Activated CD8-positive, alpha-beta memory T cell treated with anti-CD3 and anti-CD28 coated beads, Interleukin-2, amount 50 U/mL, for 4 hours (primary cell): ENCODE data around the gene S100A16.
"Not testable (repeated sequence)": the region's sequence is repeated elsewhere in the genome, so short reads cannot be mapped to it uniquely, and the experiment has no call there.

Source experiments
- DNase-seq: peaks from one replicate; pipeline ENCODE4 v3.0.0-alpha.2; 2020

Gene S100A16, protein sequence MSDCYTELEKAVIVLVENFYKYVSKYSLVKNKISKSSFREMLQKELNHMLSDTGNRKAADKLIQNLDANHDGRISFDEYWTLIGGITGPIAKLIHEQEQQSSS

DNA sequence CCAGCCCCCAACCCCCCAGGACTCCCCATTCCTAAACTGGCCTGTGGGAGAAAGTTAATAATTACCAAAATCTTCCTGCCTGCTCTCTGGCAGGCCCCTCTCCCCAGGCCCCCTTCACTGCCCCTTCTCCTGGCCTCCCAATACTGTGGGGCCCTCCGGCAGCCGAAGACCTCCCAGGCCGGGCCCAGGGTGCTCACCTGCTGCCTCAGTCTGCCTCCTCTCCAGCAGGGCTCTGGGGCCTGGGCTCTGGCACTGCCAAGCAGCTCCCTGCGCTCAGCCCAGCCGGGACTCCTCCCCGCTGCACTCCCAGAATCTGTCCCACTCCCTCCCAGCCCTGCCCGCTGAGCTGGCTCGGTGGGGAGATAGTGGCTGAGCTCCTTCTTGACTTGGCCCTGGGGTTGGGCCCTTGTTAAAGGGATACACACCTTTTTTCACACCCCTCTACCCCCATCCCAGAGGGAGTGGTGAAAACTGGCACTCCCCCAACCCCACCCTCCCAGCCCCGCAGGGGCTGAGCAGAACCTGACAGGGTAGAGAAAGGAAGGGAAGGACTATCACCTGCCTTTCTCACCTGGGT lies at the start of gene S100A16:
Gene S100A16 (minus strand): TSS at position 383 of the 577 bp plus-strand sequence. CDS start 4,986 bp downstream, outside the sequence.
- no peak for DNase-seq

DNA sequence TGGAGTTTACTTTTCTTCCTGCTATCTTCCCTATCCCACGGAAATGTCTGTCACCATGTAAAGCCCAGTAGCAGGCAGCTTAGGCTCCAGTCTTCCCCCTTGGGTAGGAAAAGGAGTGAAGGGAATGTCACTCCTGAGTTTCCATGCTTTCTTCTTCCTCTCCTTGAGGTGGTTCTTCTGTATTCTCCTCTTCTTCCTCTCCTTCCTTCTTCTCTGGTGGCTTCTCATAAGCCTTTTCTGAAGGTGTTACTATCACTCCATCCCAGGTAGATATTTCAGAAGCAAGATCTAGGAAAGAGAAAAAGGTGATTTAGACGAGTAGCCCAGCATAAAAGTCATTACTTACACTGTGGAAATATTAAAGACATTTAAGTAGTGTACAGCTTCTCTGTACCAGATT lies 49.3 kb upstream of the S100A16 start:
- no peak for DNase-seq

DNA sequence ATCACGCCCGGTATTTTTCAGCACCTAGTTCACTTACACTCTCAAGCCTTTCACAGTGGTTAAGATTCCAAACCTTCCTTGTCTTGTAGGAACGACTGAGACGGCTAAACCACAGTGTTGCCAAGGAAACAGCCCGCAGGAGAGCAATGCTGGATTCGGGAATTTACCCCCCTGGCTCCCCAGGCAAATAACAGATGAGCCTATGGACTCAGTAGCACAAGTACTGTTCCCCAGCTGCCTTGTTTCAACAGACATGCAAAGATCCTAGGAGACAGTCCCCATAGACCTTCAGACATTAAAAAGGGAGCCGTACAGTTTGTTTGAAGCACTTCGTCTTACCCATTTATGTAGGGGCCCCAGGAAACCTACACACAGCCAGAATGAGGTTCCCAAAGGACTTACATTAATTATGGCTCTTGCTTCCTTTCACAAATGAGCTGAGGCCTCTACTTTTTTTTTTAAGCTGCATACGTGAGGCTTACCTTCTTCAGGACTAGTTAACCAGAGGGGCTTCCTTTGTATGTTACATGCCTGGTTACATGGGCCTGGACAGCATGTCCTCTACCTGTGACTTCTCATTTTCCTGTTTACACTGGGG lies 48.3 kb upstream of the S100A16 start:
- no peak for DNase-seq

DNA sequence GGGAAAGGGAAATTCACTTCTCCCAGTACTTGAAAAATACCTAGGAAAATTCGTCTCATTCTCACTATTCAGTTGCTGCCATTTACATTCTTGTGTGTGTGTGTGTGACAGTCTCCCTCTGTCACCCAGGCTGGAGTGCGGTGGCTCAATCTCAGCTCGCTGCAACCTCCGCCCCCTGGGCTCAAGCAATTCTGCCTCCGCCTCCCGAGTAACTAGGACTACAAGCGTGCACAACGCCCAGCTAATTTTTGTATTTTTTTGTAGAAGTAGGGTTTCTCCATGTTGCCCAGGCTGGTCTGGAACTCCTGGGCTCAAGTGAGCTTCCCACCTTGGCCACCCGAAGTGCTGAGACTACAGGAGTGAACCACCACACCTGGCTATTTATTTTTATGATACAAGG lies 46.7 kb upstream of the S100A16 start:
- DNase-seq = no peak

DNA sequence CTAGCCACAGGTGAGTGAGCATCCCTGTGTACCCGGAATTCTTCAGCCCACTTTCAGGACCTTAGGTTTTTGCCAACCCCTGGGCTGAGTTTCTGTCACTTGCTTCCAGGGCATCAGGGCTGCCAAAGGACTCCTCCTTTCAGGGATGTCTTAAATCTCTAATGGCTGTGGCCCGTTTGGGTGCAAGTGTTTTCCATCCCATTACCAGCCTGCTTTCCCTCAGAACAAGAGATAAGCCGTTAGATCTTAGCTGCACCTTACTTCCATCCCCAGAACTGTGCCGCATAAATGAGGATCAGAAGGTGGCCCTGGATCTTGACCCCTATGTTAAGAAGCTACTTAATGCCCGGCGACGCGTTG lies 46.2 kb upstream of the S100A16 start:
- no peak for DNase-seq

DNA sequence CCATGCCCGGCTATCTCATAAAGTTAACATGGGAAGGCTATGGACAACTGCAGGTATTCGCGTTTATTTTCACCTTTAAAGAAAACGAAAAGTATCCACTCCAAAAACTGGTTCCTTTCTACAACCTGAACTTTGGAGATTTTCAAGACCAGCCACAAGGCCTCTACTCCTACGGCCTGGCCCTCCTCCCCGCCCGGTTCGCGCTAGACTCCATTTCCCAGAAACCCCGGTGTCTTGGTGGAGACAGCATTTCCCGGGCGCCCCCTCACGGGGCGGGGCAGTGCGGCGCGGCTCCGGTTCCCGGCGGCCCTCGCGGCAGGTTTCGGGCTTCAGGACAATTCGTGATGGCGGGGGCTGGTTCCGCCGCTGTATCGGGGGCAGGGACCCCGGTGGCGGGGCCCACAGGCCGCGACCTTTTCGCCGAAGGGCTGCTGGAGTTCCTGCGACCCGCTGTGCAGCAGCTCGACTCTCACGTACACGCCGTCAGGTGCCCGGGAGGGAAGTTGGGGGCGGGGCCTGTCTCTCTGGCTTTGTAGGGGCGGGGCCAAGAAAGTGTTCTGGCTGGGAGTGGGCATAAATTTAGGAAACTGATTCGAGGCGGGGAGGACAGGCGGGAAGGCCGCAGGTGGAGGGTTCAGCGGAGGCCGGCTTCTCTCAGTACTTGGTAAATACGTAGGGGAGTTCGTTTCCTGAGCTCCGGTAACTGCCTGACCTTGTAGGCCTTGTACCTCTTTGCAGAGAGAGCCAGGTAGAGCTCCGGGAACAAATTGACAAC lies 45.6 kb upstream of the S100A16 start, which contains the start of gene SNAPIN:
Gene SNAPIN (plus strand): TSS at position 304 of the 775 bp plus-strand sequence. CDS start 41 bp downstream, at position 345.
- peak; percentile 90 for DNase-seq

DNA sequence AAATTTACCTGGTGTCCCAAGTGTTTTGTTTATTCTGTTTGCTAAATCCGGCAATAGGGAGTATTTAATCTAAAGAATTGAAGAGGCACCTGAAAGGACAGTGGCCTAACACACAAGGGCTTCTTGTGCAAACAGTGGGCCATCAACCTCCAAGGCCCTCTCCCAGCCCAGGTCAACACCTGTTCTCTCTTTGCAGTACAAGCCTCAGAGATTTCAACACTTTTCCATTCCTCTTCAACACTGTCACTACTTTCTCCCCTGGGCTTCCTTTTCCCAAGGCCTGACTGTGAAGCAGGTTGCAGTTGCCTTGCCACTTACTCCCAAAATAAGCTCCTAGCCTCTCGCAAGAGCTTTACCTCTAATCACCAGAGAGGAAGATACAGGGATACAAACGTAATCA lies 42.4 kb upstream of the S100A16 start:
- no peak for DNase-seq

DNA sequence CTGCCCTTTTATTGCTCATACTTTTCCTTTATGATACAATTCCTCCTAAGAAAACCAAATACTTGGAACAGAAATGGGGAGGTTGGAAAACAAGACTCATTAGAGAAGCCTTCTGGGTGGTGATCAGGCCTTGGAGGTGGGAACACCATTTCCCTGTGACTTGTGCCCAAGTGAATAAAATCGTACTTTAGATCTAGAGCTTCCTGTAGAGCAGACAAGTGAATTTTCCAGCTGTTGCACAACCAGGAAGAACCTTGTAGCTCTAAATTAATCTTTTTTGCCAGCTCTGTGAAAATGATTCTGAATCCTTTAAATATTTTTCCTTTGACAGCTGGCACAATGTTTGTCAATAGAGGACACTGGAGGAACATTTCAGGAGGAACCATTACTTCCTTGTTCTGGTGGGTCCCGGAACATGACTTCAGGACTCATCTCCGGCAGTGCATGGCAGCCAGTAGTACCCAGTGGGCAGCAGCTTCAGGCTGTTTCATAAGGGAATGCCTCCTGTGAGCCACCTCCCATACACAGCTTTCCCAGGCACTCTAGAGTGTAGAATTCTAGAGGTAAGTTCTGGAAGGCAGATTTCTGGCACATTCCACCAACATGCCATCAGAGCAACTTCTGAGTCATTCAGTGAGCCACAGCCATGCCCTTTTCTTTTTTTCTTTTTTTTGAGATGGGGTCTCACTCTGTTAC lies 40.0 kb upstream of the S100A16 start:
- DNase-seq = no peak

DNA sequence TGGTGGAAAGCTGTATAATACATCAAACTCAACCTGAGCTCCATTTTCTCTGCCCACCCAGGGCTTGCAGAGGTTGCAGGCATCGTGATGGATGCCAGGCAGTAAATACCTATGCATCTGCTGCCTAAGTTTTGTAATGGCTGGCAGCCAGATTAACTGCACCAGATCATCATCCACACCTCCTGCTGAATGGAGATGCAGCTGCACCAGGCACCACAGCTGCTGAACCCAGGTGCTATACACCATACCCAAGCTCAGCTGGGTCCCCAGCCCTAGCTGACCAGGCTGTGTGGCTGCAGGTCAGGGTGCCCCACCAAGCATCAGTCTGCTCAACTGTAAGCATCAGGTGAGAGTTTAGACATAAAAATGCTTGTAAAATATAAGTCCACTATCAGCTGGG lies 38.8 kb upstream of the S100A16 start:
- no peak for DNase-seq

DNA sequence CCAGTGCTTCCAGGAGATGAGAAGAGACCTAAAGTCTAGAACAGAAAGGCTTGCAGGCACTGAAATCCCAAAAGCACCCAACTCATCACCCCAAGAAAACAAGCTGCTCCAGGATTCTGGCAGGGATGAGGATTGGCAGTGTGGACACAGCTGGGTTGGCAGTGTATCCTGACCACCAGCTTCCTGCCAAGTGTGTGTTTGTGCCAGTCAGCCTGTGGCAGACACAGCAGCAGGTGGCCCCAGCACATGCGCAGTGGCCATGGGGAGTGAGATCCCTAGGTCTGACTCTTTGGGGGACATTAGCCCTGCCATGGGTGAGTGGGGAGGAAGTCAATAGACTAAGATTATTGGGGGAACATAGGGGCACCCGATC lies 36.9 kb upstream of the S100A16 start:
- DNase-seq = no peak

DNA sequence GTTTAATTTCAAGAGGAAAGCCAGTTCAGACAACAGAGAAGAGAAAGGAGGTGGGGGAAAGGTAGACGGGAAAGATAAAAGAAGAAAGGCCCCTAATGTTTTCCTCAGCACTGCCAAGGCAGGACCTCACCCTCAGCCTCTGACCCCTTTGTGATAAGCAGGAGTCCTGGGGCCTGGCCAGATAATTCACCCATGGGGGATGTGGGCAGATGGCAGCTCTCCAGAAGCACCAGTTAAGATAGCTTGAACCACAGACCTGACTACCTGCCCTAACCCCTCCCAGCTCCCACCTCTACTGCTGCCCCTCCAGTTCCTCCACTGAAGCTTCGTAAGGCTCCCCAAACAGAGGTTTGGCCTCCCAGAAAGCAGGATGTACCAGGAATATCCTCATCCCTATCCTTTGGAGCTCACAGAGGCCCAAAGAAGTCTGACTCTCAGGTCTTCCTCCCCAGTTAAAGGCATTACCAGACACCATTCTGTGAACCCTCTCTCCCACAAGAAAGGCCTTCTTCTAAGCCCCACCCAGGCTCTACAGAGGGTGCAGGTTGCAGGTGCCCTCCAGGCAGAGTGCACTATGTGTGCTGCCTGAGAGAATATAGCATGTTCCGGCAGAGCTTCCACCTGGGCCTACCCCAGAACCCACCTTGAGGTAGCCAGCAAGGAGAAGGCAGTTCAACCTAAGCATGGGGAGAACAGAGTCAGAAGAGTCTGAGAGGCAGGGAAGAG lies 36.4 kb upstream of the S100A16 start:
- no peak for DNase-seq

DNA sequence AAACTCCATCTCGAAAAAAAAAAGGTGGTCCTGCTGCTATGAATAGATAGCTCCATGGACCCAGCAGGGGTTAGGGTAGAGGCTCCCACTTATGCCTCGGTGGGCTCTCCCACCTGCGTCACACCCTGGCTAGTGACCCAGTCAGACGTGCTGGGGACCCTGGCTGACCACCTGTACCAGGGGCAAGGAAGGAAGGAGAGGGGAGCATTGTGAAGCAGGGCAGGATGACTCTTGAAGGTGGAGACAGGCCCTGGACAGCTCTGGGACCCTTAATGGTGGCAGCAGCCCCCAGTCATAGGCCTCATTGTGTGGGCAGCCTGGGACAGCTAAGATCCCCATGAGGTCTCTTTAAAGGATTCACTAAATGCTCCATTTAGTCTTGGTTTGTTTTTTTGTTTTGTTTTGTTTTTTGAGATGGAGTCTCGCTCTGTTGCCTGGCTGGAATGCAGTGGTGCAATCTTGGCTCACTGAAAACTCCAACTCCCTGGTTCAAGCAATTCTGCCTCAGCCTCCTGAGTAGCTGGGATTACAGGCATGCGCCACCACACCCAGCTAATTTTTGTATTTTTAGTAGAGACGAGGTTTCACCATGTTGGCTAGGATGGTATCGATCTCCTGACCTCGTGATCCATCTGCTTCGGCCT lies 35.2 kb upstream of the S100A16 start:
- no peak for DNase-seq

DNA sequence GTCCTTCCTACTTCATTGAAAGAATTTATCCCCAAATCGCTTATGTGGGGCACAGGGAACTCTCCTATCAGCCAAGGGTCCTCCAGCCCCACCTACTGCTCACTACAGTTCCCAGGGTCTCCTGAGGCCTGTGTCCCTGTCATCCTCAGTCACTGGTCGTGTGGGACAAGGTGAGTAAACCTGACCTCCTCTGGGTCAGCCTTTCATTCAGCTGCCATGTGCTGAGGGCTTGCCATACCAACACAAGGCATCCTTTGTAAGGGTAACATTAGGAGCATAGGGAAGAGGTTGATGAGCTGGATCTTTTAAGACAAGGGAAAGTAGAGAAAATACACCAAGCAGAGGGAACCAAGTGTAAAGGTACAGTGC lies 34.4 kb upstream of the S100A16 start:
- no peak for DNase-seq

DNA sequence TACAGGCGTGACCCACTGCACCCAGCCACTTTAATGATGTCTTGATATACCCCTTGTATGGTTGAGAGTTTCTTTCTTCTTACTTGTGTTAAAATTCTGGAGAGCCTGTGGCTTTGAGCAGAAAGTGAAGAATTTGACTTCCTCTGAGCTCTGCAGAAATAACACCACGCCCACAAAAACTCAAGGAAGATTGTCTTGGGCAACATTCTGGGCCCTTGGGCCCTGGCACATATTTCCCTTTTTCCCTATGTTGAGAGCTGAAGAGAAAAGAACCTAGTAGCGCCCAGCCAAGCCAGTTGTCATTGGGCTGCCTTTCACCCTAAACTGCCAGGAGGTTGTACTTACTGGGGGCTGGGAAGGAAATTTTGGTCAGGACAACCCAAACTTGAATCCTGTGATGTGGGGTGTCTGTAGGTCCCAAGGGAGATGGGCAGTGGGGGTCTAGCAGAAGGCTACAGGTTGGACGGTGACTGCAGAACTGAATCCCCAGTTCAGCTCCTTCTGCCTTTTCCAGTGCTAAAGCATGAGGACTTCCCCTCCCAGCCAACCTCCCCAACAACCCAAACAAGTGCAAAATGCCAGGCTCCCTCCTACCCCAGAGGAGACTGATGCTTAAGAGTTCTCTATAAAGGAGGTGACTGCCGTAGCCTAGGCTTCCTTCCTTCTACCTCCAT lies 33.9 kb upstream of the S100A16 start:
- no peak for DNase-seq

DNA sequence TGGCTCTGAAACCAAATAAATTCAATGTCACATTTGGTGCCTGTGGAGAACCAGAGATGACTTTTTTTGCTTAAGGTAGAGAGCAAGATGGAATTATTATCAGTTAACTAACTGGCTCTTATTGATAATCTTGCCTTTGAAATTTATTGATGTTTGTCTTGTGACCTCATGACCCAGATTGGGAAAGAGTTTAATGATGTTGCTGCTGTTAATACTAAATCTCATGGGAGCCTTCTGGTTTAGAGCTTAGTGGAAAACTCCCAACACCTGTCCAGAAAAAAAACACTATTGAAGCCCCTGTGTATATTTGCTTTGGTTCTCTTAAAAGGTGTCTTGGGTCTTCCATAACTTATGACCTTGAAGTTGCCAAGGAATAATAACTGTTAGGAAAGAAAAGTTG lies 30.9 kb upstream of the S100A16 start:
- DNase-seq = no peak

DNA sequence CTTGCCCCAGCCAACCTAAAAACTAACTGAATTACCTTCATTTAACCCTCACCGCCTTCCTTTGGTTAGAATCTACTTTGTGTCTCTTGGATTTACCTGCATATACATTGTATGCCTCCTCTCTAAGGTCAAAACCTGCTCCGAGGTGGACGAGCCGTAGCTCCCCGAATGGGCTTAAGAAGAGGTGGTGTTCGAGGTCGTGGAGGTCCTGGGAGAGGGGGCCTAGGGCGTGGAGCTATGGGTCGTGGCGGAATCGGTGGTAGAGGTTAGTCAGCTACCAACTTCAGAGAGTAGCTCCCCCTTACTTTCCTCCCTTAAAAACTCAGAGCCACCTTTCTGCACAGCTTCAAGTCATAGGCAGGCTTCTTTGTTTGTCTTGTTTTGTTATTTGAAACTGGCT lies 30.2 kb upstream of the S100A16 start:
- DNase-seq = no peak

DNA sequence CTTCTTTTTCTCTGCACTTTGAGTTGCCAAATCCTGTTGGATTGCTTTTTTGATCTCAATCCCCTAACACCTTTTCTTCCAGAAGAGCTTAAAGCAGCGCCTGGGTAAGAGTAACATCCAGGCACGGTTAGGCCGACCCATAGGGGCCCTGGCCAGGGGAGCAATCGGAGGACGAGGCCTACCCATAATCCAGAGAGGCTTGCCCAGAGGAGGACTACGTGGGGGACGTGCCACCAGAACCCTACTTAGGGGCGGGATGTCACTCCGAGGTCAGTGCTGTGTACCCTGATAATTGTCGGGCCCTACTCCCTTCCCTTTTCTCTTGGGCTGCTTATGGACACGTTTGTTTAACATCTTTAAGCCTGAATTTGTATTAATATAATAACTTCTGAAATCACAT lies 29.2 kb upstream of the S100A16 start:
- no peak for DNase-seq

DNA sequence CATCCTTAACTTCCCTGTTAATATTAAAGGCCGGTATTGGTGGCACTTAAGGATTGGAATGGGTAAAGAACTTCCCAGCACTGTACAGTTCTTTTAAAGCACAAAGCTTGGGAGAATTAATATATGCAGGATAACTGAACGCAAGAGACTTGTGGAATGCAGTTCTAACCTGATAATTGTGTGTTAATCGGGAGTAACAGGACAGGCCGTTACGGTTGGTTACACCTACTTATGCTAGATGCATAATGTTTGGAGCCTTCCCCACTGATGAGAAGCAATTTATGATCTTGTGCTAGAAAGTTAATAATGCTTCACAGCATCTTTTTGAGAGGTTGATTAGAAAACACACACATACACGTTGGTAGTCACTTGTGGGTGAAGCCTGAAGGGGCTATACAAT lies 27.9 kb upstream of the S100A16 start:
- no peak for DNase-seq

DNA sequence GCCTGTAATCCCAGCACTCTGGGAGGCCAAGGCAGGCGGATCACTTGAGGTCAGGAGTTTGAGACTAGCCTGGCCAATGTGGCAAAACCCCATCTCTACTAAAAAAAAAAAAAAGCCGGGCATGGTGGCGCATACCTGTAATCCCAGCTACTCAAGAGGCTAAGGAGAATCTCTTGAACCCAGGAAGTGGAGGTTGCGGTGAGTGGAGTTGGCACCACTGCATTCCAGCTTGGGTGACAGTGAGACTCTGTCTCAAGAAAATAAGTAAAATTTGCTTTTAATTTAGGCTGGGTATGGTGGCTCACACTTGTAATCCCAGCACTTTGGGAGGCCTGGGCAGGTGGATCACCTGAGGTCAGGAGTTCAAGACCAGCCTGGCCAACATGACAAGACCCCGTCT lies 27.3 kb upstream of the S100A16 start:
- not testable (repeated sequence) for DNase-seq

DNA sequence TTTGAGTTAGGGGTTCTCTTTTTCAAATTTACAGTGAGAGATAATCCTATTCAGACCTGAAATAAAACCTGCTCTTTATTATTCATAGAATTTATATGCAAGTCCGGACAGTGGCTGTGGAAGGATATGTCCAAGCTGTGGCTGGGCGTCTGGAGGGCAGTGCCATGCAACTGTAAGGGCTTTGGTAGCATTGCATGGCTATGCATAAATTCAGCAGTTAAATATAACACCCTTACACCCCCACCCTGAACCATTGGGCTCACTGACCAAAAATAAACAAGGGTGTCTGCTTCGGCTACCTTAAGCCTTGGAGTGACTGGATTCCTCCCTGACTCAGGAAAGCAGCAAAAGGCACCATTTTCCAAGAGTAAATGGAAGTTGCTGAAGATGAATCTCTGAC lies 26.3 kb upstream of the S100A16 start:
- no peak for DNase-seq

DNA sequence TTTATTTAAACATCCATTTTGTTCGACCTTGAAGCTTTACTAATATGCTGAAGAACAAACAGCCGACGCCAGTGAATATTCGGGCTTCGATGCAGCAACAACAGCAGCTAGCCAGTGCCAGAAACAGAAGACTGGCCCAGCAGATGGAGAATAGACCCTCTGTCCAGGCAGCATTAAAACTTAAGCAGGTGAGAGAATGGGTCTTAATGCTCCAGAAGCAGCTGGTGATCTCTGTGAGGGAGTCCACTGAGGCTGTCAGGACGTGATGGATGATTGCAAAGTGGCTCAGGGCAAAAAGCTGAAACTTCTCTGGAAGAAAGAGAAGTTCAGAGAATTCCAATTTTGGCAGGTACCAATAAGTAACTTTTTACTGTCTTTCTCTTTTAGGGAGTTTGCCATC lies 25.3 kb upstream of the S100A16 start:
- DNase-seq = no peak

DNA sequence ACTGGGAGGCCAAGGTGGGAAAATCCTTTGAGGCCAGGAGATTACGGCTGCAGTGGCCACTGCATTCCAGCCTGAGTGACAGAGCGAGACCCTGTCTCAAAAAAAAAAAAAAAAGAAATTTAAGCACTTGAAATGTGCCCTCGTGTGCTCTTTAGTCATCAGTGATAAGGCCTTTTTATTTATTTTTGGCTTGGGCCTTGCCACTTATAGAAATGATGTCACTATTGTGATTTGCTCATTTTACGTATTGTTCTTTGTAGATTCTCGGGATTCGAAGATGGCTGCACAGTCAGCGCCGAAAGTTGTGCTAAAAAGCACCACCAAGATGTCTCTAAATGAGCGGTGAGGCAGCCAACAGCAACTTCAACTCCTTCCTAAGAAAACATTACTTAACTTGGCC lies 23.4 kb upstream of the S100A16 start:
- DNase-seq = no peak
